HG03060 (cell line): Measurements from ENCODE around the gene MEGF11.

Source experiments
- ATAC-seq: cut with Tn5 transposase; IDR thresholded peaks from one replicate; pipeline ENCODE4 v1.9.1; 2021; ENCODE audit warnings: low read depth, moderate number of reproducible peaks; ENCODE audit not compliant: unreplicated experiment

Gene MEGF11

DNA sequence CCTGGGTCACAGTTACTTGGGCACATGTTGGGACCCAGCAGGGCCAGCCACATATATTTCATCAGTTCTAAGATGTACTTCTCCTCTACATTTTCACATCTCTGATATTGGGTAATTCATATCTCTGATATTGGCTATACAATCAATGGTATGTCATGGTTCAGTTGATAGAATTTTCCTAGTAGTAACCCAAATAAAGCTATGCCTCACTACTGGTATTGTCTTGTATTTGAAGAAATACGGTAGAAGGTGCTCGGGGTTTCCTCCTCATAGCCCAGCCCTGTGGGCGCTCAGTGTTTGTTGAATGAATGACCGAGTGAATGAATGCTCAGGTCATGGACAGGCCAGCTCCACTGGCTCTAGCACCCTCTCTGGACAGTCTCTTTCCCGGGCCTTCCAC lies 290.2 kb downstream of the MEGF11 start:
- ATAC-seq: no peak

DNA sequence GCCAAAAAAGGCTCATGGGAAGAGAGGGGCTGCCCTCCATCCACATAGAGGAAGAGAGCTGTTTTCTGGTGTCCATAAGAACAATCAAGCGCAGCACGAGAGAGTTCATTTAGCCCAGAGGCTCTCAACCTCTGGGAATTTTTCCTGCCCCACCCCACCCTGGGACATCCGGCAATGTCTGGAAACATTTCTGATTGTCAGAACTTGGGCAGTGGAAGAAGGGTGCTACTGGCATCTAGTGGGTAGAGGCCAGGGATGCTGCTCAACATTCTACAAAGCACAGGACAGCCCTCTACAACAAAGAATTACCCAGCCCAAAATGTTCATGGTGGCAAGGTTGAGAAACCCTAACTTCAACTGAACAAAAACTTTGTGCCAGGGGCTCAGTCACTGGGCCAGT lies 291.4 kb downstream of the MEGF11 start:
- no peak for ATAC-seq

DNA sequence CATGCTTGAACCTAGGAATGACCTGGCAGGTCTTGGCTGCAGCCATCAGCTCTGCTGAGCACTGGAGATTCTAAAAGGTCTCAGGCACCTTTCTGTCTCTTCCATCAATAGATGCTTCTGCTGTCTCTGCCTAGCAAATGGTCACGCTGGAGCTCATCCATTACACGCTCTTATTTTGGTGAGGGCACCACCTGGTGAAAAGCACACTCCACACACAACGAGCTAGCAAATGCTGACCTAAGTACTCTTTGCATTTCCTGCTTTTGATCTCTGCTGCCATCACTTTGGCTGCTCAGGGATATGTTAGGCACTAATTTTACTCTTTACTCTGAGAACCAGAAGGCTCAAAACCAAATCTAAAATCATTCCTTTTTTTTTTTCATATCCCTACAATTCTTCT lies 293.0 kb downstream of the MEGF11 start:
- no peak for ATAC-seq

DNA sequence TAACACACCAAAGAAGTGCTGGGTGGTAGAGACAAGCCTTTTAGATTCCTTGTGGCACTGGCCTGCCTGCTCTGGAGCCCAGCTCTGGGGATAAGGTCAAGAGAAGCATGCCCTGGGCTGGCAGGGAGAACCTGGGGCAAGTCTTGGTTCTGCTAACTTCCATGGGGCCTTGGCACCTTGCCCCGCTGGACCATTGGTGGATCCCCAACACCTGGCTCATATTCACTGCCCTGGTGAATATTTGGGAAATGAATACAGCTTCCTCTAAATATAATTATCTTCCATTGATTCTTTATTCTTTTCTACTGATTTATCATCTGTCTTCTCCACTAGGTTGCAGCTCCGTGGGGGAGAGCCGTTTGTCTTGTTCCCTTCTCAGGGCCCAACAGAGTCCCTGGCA lies 294.7 kb downstream of the MEGF11 start:
- no peak for ATAC-seq

DNA sequence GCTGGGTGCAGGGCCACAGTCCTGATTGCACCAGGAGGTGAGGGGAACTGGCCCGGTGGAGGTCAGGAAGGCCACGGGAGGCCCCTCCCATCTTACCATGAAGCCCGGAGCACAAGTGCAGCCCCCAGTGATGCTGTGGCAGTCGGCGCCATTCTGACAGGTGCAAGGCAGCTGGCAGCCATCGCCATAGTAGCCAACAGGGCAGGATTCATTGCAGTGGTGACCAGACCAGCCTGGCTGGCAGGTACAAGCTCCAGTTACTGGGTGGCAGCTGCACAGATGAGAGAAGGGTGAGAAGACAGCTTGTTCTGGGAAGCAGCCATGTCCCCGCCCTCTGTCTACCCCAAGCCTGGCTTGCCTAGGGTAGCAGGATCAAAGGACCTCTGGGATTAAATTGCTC lies 296.1 kb downstream of the MEGF11 start:
- ATAC-seq: no peak

DNA sequence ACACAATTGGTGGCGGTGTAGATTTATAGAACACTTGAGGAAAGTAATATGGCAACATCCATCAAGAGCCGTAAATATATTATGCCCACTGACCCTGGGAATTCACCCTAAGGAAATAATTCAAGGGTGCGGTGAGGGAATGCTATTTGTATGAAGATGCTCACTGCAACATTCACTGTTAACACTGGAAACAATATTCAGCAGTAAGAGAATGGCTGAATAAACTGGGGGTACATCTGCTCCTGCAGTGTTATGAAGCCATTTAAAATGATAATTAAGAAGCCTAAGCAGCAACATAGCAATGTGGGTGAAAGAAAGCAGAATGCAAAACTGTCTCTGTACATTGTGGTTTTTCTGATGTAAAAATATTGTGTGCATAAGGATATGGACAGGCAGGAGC lies 296.7 kb downstream of the MEGF11 start:
- ATAC-seq: no peak

DNA sequence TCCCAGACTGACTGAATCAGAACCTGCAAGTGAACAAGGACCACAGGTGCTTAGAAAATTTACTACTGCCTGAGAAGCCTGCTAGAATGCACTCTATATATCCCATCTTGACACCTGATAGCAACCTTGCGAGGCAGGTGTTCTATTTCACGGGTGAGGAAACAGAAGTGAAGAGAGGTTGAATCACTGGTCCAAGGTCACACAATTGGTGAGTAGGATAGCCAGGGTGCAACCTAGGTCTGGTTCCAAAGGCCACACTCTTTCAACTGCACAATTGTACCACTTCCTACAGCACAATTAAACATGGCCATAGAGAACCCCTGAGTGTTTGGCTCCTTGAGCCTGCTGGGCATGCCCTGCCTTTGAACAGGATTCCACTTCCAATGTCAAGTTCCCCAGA lies 297.2 kb downstream of the MEGF11 start:
- no peak for ATAC-seq

DNA sequence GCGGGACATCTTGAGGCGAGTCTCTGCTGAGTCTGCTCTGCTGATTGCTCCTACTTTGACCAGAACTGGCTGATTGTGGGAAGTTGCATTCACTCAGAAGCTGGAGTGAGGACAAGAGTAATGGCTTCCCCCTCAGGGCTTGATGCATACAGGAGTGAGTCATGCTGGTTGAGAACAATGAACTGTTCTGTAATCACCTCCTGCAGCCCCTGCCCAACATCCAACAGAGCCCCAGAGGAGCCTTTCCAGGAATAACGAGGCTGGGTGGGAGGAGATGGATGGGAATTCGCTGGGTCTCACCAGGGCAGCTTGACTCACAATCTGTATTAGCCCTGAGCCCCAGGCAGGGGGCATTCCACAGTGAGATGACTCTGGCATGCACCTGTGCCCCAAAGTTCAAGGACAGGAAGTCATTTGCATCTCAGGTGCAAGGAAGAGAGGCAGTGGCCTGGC lies 299.2 kb downstream of the MEGF11 start:
- ATAC-seq: no peak

DNA sequence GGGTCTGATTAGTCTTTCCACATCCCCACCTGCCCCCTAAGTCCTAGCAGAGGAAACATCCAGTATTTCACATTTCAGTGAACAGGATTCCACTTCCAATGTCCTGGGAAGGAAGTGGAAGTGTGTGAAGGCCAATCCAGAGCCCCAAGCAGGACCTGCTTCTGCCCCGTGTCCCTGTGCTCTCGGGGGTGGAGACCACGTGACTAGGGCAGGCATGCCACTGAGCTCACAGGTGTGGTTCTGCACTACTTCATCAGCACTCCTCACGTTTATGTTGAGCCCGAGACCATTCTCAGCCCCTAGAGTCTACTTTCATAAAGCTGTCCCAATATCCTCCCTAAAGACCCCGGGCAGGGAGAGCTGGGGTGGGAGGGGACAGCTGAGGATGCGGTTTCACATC lies 299.9 kb downstream of the MEGF11 start:
- ATAC-seq: no peak

DNA sequence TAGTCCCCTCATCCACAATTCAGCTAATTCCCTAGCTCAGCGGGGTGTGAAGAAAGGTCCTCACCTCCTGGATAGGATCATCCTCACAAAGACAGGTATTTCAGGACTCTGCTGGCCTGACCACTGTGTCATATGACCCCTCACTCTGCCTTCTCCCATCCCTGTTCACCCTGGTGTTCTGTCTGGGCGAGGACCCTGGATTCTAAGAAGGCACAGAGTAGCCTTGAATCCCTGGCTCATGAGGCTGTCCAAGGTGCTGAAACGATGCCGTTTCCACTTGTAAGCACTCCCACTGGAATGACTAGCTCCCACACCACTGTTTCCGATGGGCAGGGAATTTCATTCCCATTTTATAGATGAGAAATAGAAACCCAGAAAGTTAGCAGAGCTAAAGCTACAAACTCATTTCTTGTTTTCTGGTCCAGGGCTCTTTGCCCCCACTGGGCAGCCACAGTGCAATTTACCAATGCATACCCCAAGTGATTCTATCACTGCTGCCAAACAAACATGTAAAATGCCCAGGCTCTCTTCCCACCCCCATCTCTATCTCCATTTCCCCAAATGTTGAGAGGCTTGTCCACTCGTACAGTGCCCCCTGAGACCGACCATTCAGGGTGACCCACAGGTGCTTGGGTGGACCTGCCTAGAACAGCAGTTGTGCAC lies 301.0 kb downstream of the MEGF11 start:
- ATAC-seq: no peak

DNA sequence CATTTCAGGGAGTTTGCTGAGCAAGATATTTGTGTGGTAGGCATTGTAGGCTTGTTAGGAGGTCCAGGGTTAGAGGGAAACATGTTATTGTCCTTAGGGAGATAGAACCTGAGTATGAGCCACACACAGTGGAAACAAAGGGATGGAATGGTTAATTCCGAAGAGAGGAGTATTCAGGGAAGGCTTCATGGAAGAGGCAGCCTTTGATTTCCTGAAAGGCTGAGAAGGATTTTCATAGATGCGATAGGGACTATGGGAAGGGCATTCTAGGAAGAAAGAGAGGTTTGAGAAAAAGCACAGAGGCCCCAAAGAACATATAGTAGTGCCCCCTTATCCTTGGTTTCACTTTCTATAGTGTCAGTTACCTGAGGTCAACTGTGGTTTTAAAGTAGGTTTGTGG lies 302.5 kb downstream of the MEGF11 start:
- ATAC-seq: no peak

DNA sequence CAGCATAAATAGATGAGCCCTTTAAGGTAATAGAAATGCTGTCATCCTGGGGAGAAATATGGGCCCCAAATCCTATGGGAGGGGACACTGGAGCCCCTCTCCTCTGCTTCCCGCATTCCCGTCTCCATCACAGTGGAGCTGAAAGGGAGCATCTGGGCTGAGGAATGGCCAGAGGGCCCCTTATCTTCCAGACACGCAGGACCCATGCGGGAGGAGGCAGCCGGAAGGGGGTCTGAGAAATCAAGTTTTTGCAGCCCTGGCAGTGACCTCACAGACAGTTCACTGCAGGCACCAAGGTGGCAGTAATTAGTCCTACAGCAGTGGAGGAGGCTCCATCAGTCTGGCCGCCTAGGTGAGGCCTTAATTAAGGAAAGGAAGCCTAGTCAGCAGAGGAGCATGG lies 304.1 kb downstream of the MEGF11 start:
- ATAC-seq: no peak

DNA sequence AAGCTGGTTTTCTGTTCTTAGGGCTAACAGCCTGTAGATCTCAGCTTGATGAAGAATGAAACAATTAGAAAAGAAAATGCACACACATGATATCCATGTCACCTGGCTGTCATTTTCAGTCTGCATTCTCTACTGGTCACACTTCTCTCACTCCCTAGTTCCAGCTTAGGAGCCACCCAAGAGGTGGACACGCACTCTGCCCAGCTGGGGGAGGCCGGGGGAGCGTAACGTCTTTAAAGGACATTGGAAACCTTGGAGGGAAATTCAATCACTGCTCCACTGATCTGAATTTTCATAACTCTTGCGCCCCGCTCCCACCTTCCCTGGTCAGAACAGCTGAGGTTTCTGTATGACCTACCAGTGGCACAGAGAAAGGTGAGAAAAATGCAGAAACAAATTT lies 304.5 kb downstream of the MEGF11 start:
- ATAC-seq: no peak

DNA sequence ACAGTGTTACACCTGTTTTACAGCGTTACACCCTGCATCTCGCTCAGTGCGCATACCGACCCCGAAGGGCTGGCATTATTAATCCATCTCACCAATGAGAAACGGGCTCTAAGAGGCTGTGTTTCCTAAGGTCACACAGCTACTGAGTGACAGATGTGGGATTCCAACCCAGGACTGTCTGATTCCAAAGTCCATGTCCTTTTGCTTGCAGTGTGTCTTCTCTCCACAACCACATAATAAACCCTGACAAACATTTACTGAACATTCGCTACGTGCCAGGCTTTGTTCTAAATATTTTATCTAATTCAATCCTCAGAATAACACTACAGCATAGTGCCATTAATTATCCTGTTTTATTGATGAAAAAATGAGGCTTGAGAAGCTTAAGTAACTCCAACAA lies 305.2 kb downstream of the MEGF11 start:
- no peak for ATAC-seq

DNA sequence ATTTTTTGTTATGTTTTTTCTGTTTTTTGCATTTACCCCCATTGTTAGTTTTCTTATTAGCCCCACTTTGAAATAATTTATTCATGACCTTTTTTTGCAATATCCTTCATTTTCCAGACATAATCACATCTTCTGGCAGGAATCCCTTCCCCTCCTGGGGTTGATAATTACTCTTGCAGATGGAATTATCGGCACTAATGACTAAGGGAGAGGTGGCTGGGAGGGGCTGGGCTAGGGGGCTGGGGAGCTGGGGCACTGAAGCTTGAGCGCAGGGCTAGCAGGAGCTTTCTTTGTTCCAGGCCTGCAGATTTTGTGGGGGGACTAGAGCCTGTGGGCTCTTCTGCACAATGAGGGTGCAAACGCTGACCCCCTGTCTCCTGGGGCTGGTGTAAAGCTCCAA lies 306.5 kb downstream of the MEGF11 start:
- ATAC-seq: no peak

DNA sequence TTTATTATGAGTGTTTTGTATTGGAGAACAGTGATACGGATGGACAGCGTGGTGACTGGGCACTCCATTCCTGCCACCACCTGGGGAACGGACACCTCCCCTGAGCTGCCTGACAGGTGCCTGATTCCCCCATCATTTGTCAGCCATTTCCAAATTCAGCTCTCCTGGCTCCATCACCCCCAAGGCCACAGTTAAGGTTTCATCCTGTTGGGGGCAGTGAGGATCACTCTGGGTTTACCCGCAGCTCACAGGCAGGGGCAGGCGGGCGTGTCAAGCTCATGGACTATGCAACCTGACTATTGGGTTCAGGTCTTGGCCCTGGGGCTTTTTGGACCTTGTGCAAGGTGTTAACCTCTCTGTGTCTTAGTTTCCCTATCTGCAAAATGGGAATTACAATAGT lies 307.9 kb downstream of the MEGF11 start:
- no peak for ATAC-seq

DNA sequence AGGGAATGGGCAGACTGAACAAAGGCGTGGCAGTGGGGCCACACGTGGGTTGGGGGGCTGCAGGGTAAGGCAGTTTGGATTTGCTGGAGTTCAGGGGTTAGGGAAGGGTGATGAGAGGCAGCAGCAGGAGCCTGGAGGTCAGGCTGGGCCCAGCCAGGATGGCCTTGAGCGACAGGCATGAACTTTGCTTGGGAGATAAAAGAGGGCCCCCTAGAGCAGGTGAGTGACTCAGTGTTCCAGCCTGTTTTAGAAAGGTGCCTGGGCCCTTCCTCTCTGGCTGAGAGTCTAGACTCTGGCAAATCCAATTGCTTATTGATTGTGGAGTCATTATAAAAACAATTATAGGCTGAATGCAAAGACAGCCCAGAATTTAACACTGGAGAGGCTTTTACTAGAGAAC lies 309.1 kb downstream of the MEGF11 start:
- no peak for ATAC-seq

DNA sequence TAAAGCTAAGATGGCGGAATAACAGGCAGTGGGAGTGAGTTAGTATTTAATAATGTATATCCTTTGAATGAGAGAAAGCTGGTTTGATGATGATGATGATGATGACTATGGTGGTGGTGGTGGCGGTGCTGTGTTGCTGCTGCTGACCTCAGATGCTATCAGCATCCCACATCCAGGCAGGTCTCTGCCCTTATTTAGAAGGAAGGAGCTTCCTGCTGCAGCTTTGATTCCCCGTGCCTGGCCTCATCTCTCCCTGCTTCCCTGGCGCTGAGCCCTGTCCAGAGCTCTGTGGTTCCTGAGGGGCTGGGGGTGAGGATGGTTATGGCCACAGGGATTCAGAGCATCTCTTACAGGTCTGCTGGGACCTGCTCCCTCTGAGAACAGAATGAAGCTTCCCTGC lies 311.1 kb downstream of the MEGF11 start:
- no peak for ATAC-seq

DNA sequence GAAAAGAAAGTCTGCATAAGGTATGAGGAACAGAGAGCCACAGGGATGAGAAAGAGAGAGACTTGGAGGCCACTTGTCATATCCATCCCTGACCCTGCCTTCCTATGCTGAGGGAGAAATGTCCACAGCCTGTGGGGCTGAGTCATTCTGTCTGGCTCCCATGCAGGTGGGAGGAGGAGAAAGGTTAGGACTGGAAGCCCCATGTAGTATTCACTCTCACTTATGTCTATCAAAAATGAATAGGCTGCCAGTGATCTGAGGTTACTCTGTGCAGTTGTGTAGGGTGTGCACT lies 313.0 kb downstream of the MEGF11 start:
- ATAC-seq: no peak

DNA sequence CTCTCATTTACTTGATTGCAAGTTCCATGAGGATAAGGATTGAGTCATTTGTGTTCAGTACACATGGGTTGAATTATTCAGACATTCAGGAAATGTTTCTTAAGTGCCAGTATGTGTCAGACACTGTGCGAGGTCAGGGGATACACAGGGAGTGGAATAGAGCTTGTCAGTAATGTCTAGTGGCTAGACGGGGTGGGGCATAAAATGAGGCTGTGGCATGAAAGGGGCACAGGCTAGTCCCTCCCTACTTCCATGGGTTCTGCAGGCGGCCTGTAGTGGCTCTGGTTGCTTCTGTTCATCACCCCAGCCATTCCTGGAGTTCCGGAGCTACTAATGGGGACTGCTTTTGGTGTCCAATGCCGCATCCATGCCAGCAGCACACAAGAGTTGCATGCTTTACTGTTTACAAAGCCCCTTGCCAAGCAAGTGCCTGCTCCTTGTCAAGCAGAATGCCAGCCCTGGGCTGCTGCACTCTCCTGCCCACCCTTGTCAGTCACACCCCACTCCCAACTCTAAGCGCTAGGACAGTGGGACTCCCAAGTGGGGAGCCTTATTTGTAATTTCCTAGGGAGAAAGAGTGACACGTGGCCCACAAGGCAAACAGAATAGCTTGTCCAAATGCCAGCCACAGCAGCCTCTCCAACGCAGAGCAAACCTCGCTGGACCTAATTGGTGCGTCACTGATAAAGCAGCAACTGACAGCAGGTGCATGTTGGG lies 313.5 kb downstream of the MEGF11 start:
- ATAC-seq: no peak

DNA sequence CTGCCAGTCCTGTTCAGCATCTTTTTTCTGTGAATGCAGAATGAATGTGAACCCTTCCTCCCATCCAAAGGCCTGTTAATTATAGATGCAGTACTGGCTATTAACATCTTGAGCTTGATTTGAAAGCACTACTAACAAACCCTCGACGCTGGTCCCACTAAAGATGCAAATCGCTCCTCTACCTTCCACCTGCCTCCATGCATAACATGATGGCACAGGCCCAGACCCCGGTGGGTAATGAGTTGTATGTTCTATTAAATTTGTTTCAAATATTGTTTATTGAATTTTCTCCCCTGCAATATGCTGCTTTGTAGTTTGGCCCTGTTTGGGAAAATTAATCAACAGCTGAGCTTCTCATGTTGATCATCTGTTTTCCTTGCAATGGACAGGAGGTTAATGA lies 314.9 kb downstream of the MEGF11 start:
- ATAC-seq: no peak

DNA sequence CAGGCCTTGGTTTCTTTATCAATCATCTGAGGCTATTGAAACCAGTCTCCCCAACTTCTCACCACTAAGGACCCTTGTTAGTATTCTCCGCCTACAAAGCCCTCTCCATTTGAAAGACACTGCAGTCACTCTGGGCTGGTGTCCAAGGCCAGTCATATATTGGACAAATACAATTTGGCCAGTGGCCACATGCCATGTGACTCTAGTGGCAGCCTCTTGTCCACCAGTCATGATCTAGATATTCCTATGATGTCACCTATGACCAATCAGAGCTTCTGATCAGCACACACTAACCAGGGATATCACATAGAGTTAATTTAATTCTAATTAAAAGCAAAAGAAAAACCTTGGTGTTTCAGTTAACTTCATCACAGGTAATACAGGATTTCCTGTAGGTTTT lies 316.1 kb downstream of the MEGF11 start:
- no peak for ATAC-seq

DNA sequence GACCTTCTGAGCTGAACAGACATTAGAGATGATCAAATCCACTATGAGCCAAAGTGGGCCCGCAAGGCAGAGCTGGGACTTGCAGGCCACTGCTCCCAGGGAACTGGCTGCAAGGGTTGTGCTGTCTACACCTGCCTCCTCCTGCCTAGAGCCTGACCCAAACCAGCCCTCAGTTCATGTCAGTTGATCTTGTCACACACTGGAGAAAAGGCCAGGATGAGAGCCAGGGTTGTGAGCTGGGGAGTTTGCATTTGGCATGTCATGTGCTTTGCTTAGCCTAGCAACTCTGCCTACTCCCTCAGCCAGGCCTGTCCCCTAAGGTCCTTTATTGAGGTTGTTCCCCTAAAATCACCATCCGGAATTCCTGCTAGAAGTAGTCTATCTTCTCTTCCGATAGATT lies 316.5 kb downstream of the MEGF11 start:
- ATAC-seq: no peak
